Epithelial cell of proximal tubule (primary cell): Measurements from ENCODE around the gene MYLK4. TPM values are rescaled to one million over a fixed set of nuclear protein-coding genes. Genes with fewer than 3 reads are reported as not detected.

ENCODE experiments used
- DNase-seq: peaks from one replicate; pipeline ENCODE4 v3.0.0-alpha.2; 2011; ENCODE audit warnings: low read depth
- H3K4me3 ChIP-seq: 2 replicates; pipeline ENCODE4 v1.5.1; 2011; ENCODE audit warnings: low read depth, mild to moderate bottlenecking, low read length
- CTCF ChIP-seq: conservative IDR thresholded peaks from 2 replicates; pipeline ENCODE4 v1.5.1; 2012; ENCODE audit warnings: low read depth, mild to moderate bottlenecking, low read length
- total RNA-seq: library from RNA; depleted of rRNA; stranded (reverse); fragments of >200 nt; gene quantifications from 2 replicates; pipeline ENCODE4 v1.2.3, GENCODE V29; 2015

MYLK4 gene
- total RNA-seq, 1 donor from 2014 or later, result 0.46 TPM

DNA sequence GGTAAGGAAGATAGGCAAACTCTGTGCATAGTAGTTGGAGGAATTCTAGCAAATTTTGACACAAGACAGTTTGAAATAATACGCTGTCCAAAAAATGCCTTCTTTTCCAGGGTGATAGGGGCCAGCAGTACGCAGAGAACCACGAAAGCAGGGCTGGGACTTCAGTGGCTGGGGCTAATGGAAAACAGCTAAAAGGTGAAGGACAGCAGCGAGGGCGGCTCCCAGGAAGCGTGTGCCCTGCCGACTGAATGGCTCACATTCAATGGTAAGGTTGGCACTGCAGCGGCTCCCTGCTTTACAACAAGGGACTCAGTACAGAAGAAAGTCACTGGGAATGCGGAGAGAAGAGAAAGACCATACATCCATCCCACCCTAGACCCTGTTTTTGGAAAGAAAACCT lies 131.1 kb downstream of the MYLK4 start:
- no peak for TF ChIP-seq CTCF
- H3K4me3 ChIP-seq, result no peak overlapping the region
- DNase-seq, result no peak

GRCh38 chr6:2617729-2618128 lies 133.0 kb downstream of the MYLK4 start:
- no peak overlapping the region for H3K4me3 ChIP-seq
- TF ChIP-seq CTCF, result no peak
- DNase-seq, result no peak

DNA sequence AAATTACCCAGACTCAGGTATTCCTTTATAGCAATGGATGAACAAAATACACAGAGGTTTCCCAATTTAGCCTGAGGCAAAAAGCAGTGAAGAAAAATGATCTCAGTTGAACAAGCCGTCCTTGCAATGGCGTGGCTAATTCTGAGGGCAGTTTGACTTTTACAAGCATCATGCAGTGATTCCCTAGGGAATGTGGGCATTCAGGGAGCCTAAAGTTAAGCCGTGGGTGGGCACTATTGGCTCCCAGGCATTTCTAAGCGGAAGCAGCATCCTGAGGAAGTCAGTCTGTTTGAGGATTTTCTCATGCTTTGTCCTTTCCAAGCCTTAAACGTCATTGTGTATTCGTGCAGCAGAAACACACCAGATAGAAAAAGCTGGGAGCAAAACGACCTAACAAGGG lies 133.9 kb downstream of the MYLK4 start:
- H3K4me3 ChIP-seq, result no peak overlapping the region
- no peak for DNase-seq
- no peak for TF ChIP-seq CTCF

GRCh38 chr6:2615251-2615650 lies 135.5 kb downstream of the MYLK4 start:
- TF ChIP-seq CTCF, result no peak
- no peak for DNase-seq
- no peak overlapping the region for H3K4me3 ChIP-seq

- DNase-seq, result no peak
- no peak for TF ChIP-seq CTCF
- no peak overlapping the region for H3K4me3 ChIP-seq
Measured at GRCh38 chr6:2614846-2615245, 135.9 kb downstream of the MYLK4 start.

DNA sequence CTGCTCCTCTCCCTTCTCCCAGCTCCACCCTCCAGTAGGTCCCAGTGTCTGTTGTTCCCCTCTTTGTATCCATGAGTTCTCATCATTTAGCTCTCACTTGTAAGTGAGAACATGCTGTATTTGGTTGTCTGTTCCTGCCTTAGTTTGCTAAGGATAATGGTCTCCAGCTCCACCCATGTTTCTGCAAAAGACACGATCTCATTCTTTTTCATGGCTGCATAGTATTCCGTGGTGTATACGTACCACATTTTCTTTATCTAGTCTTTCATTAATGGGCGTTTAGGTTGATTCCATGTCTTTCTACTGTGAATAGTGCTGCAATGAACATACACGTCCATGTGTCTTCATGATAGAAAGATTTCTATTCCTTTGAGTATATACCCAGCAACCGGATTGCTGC lies 136.6 kb downstream of the MYLK4 start:
- no peak overlapping the region for H3K4me3 ChIP-seq
- TF ChIP-seq CTCF, result no peak
- DNase-seq, result no peak

Other genes with a start within 250 kb of the MYLK4 start
- gene WRNIP1, start 14.5 kb upstream of the MYLK4 start, total RNA-seq, result 65.5 and 71.4 TPM in 2 replicates
- 23.7 and 32.4 TPM in 2 replicates for gene SERPINB1, start 90.9 kb upstream of the MYLK4 start, total RNA-seq
- 17.4 and 29.6 TPM in 2 replicates for gene SERPINB9, start 152.4 kb upstream of the MYLK4 start, total RNA-seq
- 103 and 120 TPM in 2 replicates for gene SERPINB6, start 220.6 kb upstream of the MYLK4 start, total RNA-seq
- 12.7 and 20.7 TPM in 2 replicates for gene NQO2, start 249.0 kb upstream of the MYLK4 start, total RNA-seq